ENCODE data around the gene ZNF695.

The ZNF695 gene

GRCh38 chr1:246954126-246954525, 53.7 kb downstream of the ZNF695 start:
- H4K5ac ChIP-seq (ENCODE audit: low read length): no peak overlapping the region
- H3K4me1 ChIP-seq (ENCODE audit: control insufficient read depth, low read depth, low read length): no peaks in the 10 kb centered on the region
- H3K18ac ChIP-seq (ENCODE audit: low read length): no peak overlapping the region
- H3K9ac ChIP-seq (ENCODE audit: low read length): no peak overlapping the region
- no CpG with 5 or more reads among the region's 4 CpGs for WGBS (ENCODE audit: extremely low coverage, insufficient coverage, low lambda C conversion rate)
- H3K79me1 ChIP-seq (ENCODE audit: low read length): no peaks in the 10 kb centered on the region
- no peak overlapping the region for H4K8ac ChIP-seq (ENCODE audit: low read depth, low read length)
- no peaks in the 10 kb centered on the region for H3K27me3 ChIP-seq (ENCODE audit: insufficient read depth, low read length, poor library complexity)
- no peak overlapping the region for H3K27ac ChIP-seq (ENCODE audit: low read depth, low read length)
- H2BK15ac ChIP-seq (replicated peaks; ENCODE audit: low read depth): no peak overlapping the region
- no peak overlapping the region for H3K4me3 ChIP-seq (ENCODE audit: low read length)
- DNase-seq: no peak
- H3K56ac ChIP-seq (ENCODE audit: low read length): no peak overlapping the region
- peaks cover 4% of the 10 kb centered on the region for H3K36me3 ChIP-seq (ENCODE audit: control insufficient read depth, insufficient read depth, low read length)
- H3K79me2 ChIP-seq (ENCODE audit: control insufficient read depth, insufficient read depth, low read length): no peaks in the 10 kb centered on the region
- H3K4ac ChIP-seq (ENCODE audit: low read depth, low read length): no peak overlapping the region
- H3K4me2 ChIP-seq (ENCODE audit: low read length): no peak overlapping the region
- H2BK120ac ChIP-seq (ENCODE audit: low read depth, low read length): no peak overlapping the region
- no peak overlapping the region for H2BK5ac ChIP-seq (ENCODE audit: low read length)
- no peak overlapping the region for H3K23ac ChIP-seq (ENCODE audit: low read length)
- H2AK5ac ChIP-seq (ENCODE audit: low read length): no peak overlapping the region

GRCh38 chr1:246951413-246951812, 56.4 kb downstream of the ZNF695 start:
- Histone ChIP-seq H2BK15ac (replicated peaks; ENCODE audit: low read depth) (no peak overlapping the region), H3K4me3 (ENCODE audit: low read length) (no peak overlapping the region), H3K9ac (ENCODE audit: low read length) (no peak overlapping the region), H2BK5ac (ENCODE audit: low read length) (no peak overlapping the region), H3K23ac (ENCODE audit: low read length) (no peak overlapping the region), H4K5ac (ENCODE audit: low read length) (no peak overlapping the region), H3K4me2 (ENCODE audit: low read length) (no peak overlapping the region), H2AK5ac (ENCODE audit: low read length) (no peak overlapping the region), H3K18ac (ENCODE audit: low read length) (no peak overlapping the region), H3K79me1 (ENCODE audit: low read length) (no peaks in the 10 kb centered on the region), H3K36me3 (ENCODE audit: control insufficient read depth, insufficient read depth, low read length) (no peaks in the 10 kb centered on the region), H3K27ac (ENCODE audit: low read depth, low read length) (no peak overlapping the region), H3K27me3 (ENCODE audit: insufficient read depth, low read length, poor library complexity) (no peaks in the 10 kb centered on the region), H3K56ac (ENCODE audit: low read length) (no peak overlapping the region), H3K4ac (ENCODE audit: low read depth, low read length) (no peak overlapping the region), H3K79me2 (ENCODE audit: control insufficient read depth, insufficient read depth, low read length) (no peaks in the 10 kb centered on the region), H4K8ac (ENCODE audit: low read depth, low read length) (no peak overlapping the region), H2BK120ac (ENCODE audit: low read depth, low read length) (no peak overlapping the region), H3K4me1 (ENCODE audit: control insufficient read depth, low read depth, low read length) (no peaks in the 10 kb centered on the region)
- no CpG with 5 or more reads among the region's 4 CpGs for WGBS (ENCODE audit: extremely low coverage, insufficient coverage, low lambda C conversion rate)
- no peak for DNase-seq

GRCh38 chr1:246949956-246950355, 57.9 kb downstream of the ZNF695 start:
- Histone ChIP-seq H3K79me1 (ENCODE audit: low read length) (no peaks in the 10 kb centered on the region), H3K4me3 (ENCODE audit: low read length) (no peak overlapping the region), H3K23ac (ENCODE audit: low read length) (no peak overlapping the region), H2BK5ac (ENCODE audit: low read length) (no peak overlapping the region), H4K5ac (ENCODE audit: low read length) (no peak overlapping the region), H3K4me2 (ENCODE audit: low read length) (no peak overlapping the region), H3K4ac (ENCODE audit: low read depth, low read length) (no peak overlapping the region), H4K8ac (ENCODE audit: low read depth, low read length) (no peak overlapping the region), H3K4me1 (ENCODE audit: control insufficient read depth, low read depth, low read length) (no peaks in the 10 kb centered on the region), H2AK5ac (ENCODE audit: low read length) (no peak overlapping the region), H3K36me3 (ENCODE audit: control insufficient read depth, insufficient read depth, low read length) (no peaks in the 10 kb centered on the region), H3K18ac (ENCODE audit: low read length) (no peak overlapping the region), H3K9ac (ENCODE audit: low read length) (no peak overlapping the region), H3K27ac (ENCODE audit: low read depth, low read length) (no peak overlapping the region), H3K27me3 (ENCODE audit: insufficient read depth, low read length, poor library complexity) (no peaks in the 10 kb centered on the region), H2BK15ac (replicated peaks; ENCODE audit: low read depth) (no peak overlapping the region), H3K56ac (ENCODE audit: low read length) (no peak overlapping the region), H3K79me2 (ENCODE audit: control insufficient read depth, insufficient read depth, low read length) (no peaks in the 10 kb centered on the region), H2BK120ac (ENCODE audit: low read depth, low read length) (no peak overlapping the region)
- no CpG with 5 or more reads among the region's 3 CpGs for WGBS (ENCODE audit: extremely low coverage, insufficient coverage, low lambda C conversion rate)
- no peak for DNase-seq

- no peak for DNase-seq
- no peak overlapping the region for H2BK120ac ChIP-seq (ENCODE audit: low read depth, low read length)
- H2AK5ac ChIP-seq (ENCODE audit: low read length): no peak overlapping the region
- H4K8ac ChIP-seq (ENCODE audit: low read depth, low read length): no peak overlapping the region
- no peak overlapping the region for H3K4me2 ChIP-seq (ENCODE audit: low read length)
- no peak overlapping the region for H3K9ac ChIP-seq (ENCODE audit: low read length)
- H2BK15ac ChIP-seq (replicated peaks; ENCODE audit: low read depth): no peak overlapping the region
- no peak overlapping the region for H3K27ac ChIP-seq (ENCODE audit: low read depth, low read length)
- H3K4me1 ChIP-seq (ENCODE audit: control insufficient read depth, low read depth, low read length): no peaks in the 10 kb centered on the region
- H3K36me3 ChIP-seq (ENCODE audit: control insufficient read depth, insufficient read depth, low read length): no peaks in the 10 kb centered on the region
- no peaks in the 10 kb centered on the region for H3K27me3 ChIP-seq (ENCODE audit: insufficient read depth, low read length, poor library complexity)
- no peak overlapping the region for H2BK5ac ChIP-seq (ENCODE audit: low read length)
- H3K56ac ChIP-seq (ENCODE audit: low read length): no peak overlapping the region
- no peaks in the 10 kb centered on the region for H3K79me2 ChIP-seq (ENCODE audit: control insufficient read depth, insufficient read depth, low read length)
- no peaks in the 10 kb centered on the region for H3K79me1 ChIP-seq (ENCODE audit: low read length)
- no peak overlapping the region for H4K5ac ChIP-seq (ENCODE audit: low read length)
- WGBS (ENCODE audit: extremely low coverage, insufficient coverage, low lambda C conversion rate): no CpG with 5 or more reads among the region's 7 CpGs
- no peak overlapping the region for H3K4ac ChIP-seq (ENCODE audit: low read depth, low read length)
- no peak overlapping the region for H3K23ac ChIP-seq (ENCODE audit: low read length)
- no peak overlapping the region for H3K4me3 ChIP-seq (ENCODE audit: low read length)
- H3K18ac ChIP-seq (ENCODE audit: low read length): no peak overlapping the region
Measured at GRCh38 chr1:246947255-246947654, 60.6 kb downstream of the ZNF695 start.

GRCh38 chr1:246946366-246946765, 61.5 kb downstream of the ZNF695 start:
- Histone ChIP-seq H3K36me3 (ENCODE audit: control insufficient read depth, insufficient read depth, low read length) (no peaks in the 10 kb centered on the region), H3K4me2 (ENCODE audit: low read length) (no peak overlapping the region), H3K56ac (ENCODE audit: low read length) (no peak overlapping the region), H3K4me1 (ENCODE audit: control insufficient read depth, low read depth, low read length) (no peaks in the 10 kb centered on the region), H3K79me1 (ENCODE audit: low read length) (no peaks in the 10 kb centered on the region), H3K79me2 (ENCODE audit: control insufficient read depth, insufficient read depth, low read length) (no peaks in the 10 kb centered on the region), H3K27ac (ENCODE audit: low read depth, low read length) (no peak overlapping the region), H2BK5ac (ENCODE audit: low read length) (no peak overlapping the region), H3K9ac (ENCODE audit: low read length) (no peak overlapping the region), H3K23ac (ENCODE audit: low read length) (no peak overlapping the region), H4K8ac (ENCODE audit: low read depth, low read length) (no peak overlapping the region), H2AK5ac (ENCODE audit: low read length) (no peak overlapping the region), H3K27me3 (ENCODE audit: insufficient read depth, low read length, poor library complexity) (no peaks in the 10 kb centered on the region), H2BK15ac (replicated peaks; ENCODE audit: low read depth) (no peak overlapping the region), H2BK120ac (ENCODE audit: low read depth, low read length) (no peak overlapping the region), H3K18ac (ENCODE audit: low read length) (no peak overlapping the region), H4K5ac (ENCODE audit: low read length) (no peak overlapping the region), H3K4ac (ENCODE audit: low read depth, low read length) (no peak overlapping the region), H3K4me3 (ENCODE audit: low read length) (no peak overlapping the region)
- no CpG with 5 or more reads among the region's 6 CpGs for WGBS (ENCODE audit: extremely low coverage, insufficient coverage, low lambda C conversion rate)
- no peak for DNase-seq

Measured in mesendoderm (in vitro differentiated cells).